ENCODE data around the gene ZNF136. TPM values are rescaled to one million over a fixed set of nuclear protein-coding genes. Genes with fewer than 3 reads are reported as not detected.

ZNF136 gene
- total and polyA plus RNA-seq, 2 of the 13 experiments (the other 11 are each of a cell fraction or from before 2014, with no cell fraction given) = 2.5 to 10.2 TPM

DNA sequence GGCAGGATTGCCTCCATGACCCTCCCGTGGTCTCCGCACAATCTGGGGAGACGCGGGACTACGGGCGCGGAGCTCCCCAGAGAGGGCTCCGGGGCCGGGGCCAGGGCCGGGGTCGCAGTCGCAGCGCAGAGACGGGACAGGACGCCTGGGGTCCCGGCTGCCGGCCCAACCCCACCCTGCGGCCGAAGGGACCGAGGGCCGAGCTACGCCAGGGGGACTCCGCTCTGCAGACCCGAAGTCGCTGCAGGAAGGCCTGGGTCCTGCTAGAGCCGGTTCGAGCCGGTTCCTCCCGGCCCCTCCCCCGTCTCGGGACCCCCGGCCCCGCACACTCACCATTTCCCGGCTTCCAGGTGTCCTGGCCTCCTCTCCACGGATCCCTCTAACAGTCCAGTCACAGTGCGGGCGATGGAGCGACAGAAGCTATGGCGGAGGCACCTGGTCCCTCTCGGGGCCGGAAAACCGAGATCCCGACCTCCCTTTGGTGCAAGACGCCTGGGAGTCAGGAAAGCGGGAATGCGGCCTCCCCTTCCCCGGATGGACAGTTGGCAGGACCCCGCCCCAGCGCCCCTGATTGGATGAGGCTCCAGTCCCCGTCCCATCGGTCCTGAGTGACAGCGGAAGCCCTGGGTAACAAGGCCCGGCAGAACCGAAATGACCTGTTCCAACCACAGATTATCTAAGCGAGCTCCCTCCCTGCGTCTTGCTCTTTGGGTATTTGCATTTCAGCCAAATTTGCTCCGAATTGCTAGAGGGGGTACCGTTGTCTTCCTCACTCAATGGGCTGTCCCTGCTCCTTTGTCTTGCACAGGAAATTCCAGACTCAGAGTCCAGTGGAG is 6.5 kb upstream of the ZNF136 start, which contains the start of gene ZNF625 (continued):
- TF ChIP-seq, protein P1, sequence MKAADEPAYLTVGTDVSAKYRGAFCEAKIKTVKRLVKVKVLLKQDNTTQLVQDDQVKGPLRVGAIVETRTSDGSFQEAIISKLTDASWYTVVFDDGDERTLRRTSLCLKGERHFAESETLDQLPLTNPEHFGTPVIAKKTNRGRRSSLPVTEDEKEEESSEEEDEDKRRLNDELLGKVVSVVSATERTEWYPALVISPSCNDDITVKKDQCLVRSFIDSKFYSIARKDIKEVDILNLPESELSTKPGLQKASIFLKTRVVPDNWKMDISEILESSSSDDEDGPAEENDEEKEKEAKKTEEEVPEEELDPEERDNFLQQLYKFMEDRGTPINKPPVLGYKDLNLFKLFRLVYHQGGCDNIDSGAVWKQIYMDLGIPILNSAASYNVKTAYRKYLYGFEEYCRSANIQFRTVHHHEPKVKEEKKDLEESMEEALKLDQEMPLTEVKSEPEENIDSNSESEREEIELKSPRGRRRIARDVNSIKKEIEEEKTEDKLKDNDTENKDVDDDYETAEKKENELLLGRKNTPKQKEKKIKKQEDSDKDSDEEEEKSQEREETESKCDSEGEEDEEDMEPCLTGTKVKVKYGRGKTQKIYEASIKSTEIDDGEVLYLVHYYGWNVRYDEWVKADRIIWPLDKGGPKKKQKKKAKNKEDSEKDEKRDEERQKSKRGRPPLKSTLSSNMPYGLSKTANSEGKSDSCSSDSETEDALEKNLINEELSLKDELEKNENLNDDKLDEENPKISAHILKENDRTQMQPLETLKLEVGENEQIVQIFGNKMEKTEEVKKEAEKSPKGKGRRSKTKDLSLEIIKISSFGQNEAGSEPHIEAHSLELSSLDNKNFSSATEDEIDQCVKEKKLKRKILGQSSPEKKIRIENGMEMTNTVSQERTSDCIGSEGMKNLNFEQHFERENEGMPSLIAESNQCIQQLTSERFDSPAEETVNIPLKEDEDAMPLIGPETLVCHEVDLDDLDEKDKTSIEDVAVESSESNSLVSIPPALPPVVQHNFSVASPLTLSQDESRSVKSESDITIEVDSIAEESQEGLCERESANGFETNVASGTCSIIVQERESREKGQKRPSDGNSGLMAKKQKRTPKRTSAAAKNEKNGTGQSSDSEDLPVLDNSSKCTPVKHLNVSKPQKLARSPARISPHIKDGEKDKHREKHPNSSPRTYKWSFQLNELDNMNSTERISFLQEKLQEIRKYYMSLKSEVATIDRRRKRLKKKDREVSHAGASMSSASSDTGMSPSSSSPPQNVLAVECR (CRISPR knock-in tag; IDR thresholded peaks at IDR 0.05; ENCODE audit: borderline replicate concordance) = peak; percentile 88; the same call in 1 of the 2 replicates
- TF ChIP-seq, protein P2, sequence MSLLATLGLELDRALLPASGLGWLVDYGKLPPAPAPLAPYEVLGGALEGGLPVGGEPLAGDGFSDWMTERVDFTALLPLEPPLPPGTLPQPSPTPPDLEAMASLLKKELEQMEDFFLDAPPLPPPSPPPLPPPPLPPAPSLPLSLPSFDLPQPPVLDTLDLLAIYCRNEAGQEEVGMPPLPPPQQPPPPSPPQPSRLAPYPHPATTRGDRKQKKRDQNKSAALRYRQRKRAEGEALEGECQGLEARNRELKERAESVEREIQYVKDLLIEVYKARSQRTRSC (CRISPR knock-in tag; IDR thresholded peaks at IDR 0.05; ENCODE audit: low read depth) = peak; percentile 84; the same call in 1 of the 2 replicates
- TF ChIP-seq, protein P3, sequence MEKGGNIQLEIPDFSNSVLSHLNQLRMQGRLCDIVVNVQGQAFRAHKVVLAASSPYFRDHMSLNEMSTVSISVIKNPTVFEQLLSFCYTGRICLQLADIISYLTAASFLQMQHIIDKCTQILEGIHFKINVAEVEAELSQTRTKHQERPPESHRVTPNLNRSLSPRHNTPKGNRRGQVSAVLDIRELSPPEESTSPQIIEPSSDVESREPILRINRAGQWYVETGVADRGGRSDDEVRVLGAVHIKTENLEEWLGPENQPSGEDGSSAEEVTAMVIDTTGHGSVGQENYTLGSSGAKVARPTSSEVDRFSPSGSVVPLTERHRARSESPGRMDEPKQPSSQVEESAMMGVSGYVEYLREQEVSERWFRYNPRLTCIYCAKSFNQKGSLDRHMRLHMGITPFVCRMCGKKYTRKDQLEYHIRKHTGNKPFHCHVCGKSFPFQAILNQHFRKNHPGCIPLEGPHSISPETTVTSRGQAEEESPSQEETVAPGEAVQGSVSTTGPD (CRISPR knock-in tag; IDR thresholded peaks at IDR 0.05) = 0 out of 2 replicates have a peak, but pooled peaks have one; percentile 19
- TF ChIP-seq GABPA (IDR thresholded peaks at IDR 0.05; ENCODE audit: low read depth, low read length) (peak; percentile 58), GABPA (CRISPR knock-in tag; IDR thresholded peaks at IDR 0.05; ENCODE audit: low read depth) (peak; percentile 83), NR2F6 (IDR thresholded peaks at IDR 0.05) (peak; percentile 22; the same call in 1 of the 2 replicates), NR2F6 (CRISPR knock-in tag; IDR thresholded peaks at IDR 0.05) (no peak), TARDBP (CRISPR knock-in tag; IDR thresholded peaks at IDR 0.05) (no peak), ZNF274 (CRISPR knock-in tag; IDR thresholded peaks at IDR 0.05) (peak; percentile 72; the same call in 1 of the 2 replicates), ZNF766 (CRISPR knock-in tag; IDR thresholded peaks at IDR 0.05; ENCODE audit: borderline replicate concordance) (no peak), IKZF4 (CRISPR knock-in tag; IDR thresholded peaks at IDR 0.05; ENCODE audit: borderline replicate concordance, low read depth, not compliant biosample characterization) (peak; percentile 71), ZNF501 (CRISPR knock-in tag; IDR thresholded peaks at IDR 0.05) (peak; percentile 77), NCOA1 (CRISPR knock-in tag; IDR thresholded peaks at IDR 0.05) (no peak), RARG (CRISPR knock-in tag; IDR thresholded peaks at IDR 0.05; ENCODE audit: low read depth) (no peak), SYNCRIP (IDR thresholded peaks at IDR 0.05; ENCODE audit: insufficient read depth, low read depth, low read length) (no peak), ZSCAN12 (CRISPR knock-in tag; IDR thresholded peaks at IDR 0.05) (no peak), KLF16 (CRISPR knock-in tag; IDR thresholded peaks at IDR 0.05) (no peak), SP1 (IDR thresholded peaks at IDR 0.05) (no peak), SP1 (CRISPR knock-in tag; IDR thresholded peaks at IDR 0.05) (peak; percentile 52; the same call in 1 of the 2 replicates)
- TF ChIP-seq, protein P4, sequence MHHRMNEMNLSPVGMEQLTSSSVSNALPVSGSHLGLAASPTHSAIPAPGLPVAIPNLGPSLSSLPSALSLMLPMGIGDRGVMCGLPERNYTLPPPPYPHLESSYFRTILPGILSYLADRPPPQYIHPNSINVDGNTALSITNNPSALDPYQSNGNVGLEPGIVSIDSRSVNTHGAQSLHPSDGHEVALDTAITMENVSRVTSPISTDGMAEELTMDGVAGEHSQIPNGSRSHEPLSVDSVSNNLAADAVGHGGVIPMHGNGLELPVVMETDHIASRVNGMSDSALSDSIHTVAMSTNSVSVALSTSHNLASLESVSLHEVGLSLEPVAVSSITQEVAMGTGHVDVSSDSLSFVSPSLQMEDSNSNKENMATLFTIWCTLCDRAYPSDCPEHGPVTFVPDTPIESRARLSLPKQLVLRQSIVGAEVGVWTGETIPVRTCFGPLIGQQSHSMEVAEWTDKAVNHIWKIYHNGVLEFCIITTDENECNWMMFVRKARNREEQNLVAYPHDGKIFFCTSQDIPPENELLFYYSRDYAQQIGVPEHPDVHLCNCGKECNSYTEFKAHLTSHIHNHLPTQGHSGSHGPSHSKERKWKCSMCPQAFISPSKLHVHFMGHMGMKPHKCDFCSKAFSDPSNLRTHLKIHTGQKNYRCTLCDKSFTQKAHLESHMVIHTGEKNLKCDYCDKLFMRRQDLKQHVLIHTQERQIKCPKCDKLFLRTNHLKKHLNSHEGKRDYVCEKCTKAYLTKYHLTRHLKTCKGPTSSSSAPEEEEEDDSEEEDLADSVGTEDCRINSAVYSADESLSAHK (CRISPR knock-in tag; IDR thresholded peaks at IDR 0.05; ENCODE audit: borderline replicate concordance) = no peak

Data from HepG2 (cell line).